Skin epidermis (tissue), 12 donors: Measurements from ENCODE around the gene PGBD5.

Experiments used
- H3K27ac ChIP-seq, 21 experiments: fragments of 200-600 bp; sonication (generic) in 11 of 21; one replicate each; pipeline ENCODE4 v1.5.0; 2020; ENCODE audit warnings: mild to moderate bottlenecking in 3 of 21, inconsistent platforms in 2 of 21, moderate library complexity in 2 of 21
- H3K4me3 ChIP-seq, 7 experiments: fragments of 200-600 bp; sonication (generic) in 2 of 7; one replicate each; pipeline ENCODE4 v1.5.0; 2020; ENCODE audit warnings: inconsistent platforms in 2 of 7, mild to moderate bottlenecking in 2 of 7, moderate library complexity in 1 of 7

PGBD5 gene

GRCh38 chr1:230382001-230382491, 44.1 kb downstream of the PGBD5 start:
- H3K4me3 ChIP-seq: no peak overlapping the region
- no peak overlapping the region for H3K27ac ChIP-seq

- no peak overlapping the region for H3K27ac ChIP-seq
- no peak overlapping the region for H3K4me3 ChIP-seq
Measured at GRCh38 chr1:230381585-230381984, 44.5 kb downstream of the PGBD5 start.

- Histone ChIP-seq H3K27ac (no peak overlapping the region), H3K4me3 (no peak overlapping the region)
Measured at GRCh38 chr1:230381049-230381467, 45.1 kb downstream of the PGBD5 start.

GRCh38 chr1:230379928-230380327, 46.2 kb downstream of the PGBD5 start:
- H3K27ac ChIP-seq: no peak overlapping the region
- H3K4me3 ChIP-seq: no peak overlapping the region

- no peak overlapping the region for H3K4me3 ChIP-seq
- no peak overlapping the region for H3K27ac ChIP-seq
Measured at GRCh38 chr1:230379462-230379861, 46.7 kb downstream of the PGBD5 start.

- Histone ChIP-seq H3K4me3 (no peak overlapping the region), H3K27ac (no peak overlapping the region)
Measured at GRCh38 chr1:230377851-230378250, 48.3 kb downstream of the PGBD5 start.

GRCh38 chr1:230377324-230377723, 48.8 kb downstream of the PGBD5 start:
- H3K4me3 ChIP-seq: no peak overlapping the region
- no peak overlapping the region for H3K27ac ChIP-seq

GRCh38 chr1:230376296-230376695, 49.8 kb downstream of the PGBD5 start:
- Histone ChIP-seq H3K27ac (no peak overlapping the region), H3K4me3 (no peak overlapping the region)

GRCh38 chr1:230375780-230376179, 50.4 kb downstream of the PGBD5 start:
- H3K27ac ChIP-seq: no peak overlapping the region
- no peak overlapping the region for H3K4me3 ChIP-seq

- Histone ChIP-seq H3K27ac (no peak overlapping the region), H3K4me3 (no peak overlapping the region)
Measured at GRCh38 chr1:230375147-230375546, 51.0 kb downstream of the PGBD5 start.

- no peak overlapping the region for H3K27ac ChIP-seq
- no peak overlapping the region for H3K4me3 ChIP-seq
Measured at GRCh38 chr1:230371923-230372703, 54.0 kb downstream of the PGBD5 start.

GRCh38 chr1:230370109-230370508, 56.0 kb downstream of the PGBD5 start:
- H3K27ac ChIP-seq: no peak overlapping the region
- H3K4me3 ChIP-seq: no peak overlapping the region

- Histone ChIP-seq H3K27ac (no peak overlapping the region), H3K4me3 (no peak overlapping the region)
Measured at GRCh38 chr1:230368871-230369270, 57.3 kb downstream of the PGBD5 start.

GRCh38 chr1:230368363-230368762, 57.8 kb downstream of the PGBD5 start:
- Histone ChIP-seq H3K27ac (no peak overlapping the region), H3K4me3 (no peak overlapping the region)

GRCh38 chr1:230366504-230366915, 59.6 kb downstream of the PGBD5 start:
- H3K4me3 ChIP-seq: no peak overlapping the region
- H3K27ac ChIP-seq: no peak overlapping the region

GRCh38 chr1:230365723-230366307, 60.3 kb downstream of the PGBD5 start:
- Histone ChIP-seq H3K27ac (no peak overlapping the region), H3K4me3 (no peak overlapping the region)

- no peak overlapping the region for H3K27ac ChIP-seq
- no peak overlapping the region for H3K4me3 ChIP-seq
Measured at GRCh38 chr1:230362949-230363348, 63.2 kb downstream of the PGBD5 start.

GRCh38 chr1:230361941-230362340, 64.2 kb downstream of the PGBD5 start:
- Histone ChIP-seq H3K27ac (no peak overlapping the region), H3K4me3 (no peak overlapping the region)

- Histone ChIP-seq H3K27ac (no peak overlapping the region), H3K4me3 (no peak overlapping the region)
Measured at GRCh38 chr1:230359992-230360668, 66.0 kb downstream of the PGBD5 start.

- Histone ChIP-seq H3K4me3 (no peak overlapping the region), H3K27ac (no peak overlapping the region)
Measured at GRCh38 chr1:230356869-230357794, 69.0 kb downstream of the PGBD5 start.
